Measurements from ENCODE around the gene CASQ1.

GRCh38 chr1:160206421-160207117, 16.2 kb downstream of the CASQ1 start:
- TF ChIP-seq CTCF (conservative IDR thresholded peaks at IDR 0.05 in 1 of 2, IDR thresholded peaks at IDR 0.05 in 1 of 2; ENCODE audit: extremely low read depth in 1 of 2, insufficient read depth in 1 of 2, low read depth in 1 of 2, low read length in 2 of 2) (no peak), EZH2 (IDR thresholded peaks at IDR 0.05; ENCODE audit: borderline replicate concordance, low read length) (no peak)
